GM19043 (cell line): Measurements from ENCODE around the gene ZNF524.

Source experiments
- ATAC-seq: cut with Tn5 transposase; IDR thresholded peaks from one replicate; pipeline ENCODE4 v1.9.1; 2021; ENCODE audit warnings: low read depth; ENCODE audit not compliant: unreplicated experiment

The ZNF524 gene

DNA sequence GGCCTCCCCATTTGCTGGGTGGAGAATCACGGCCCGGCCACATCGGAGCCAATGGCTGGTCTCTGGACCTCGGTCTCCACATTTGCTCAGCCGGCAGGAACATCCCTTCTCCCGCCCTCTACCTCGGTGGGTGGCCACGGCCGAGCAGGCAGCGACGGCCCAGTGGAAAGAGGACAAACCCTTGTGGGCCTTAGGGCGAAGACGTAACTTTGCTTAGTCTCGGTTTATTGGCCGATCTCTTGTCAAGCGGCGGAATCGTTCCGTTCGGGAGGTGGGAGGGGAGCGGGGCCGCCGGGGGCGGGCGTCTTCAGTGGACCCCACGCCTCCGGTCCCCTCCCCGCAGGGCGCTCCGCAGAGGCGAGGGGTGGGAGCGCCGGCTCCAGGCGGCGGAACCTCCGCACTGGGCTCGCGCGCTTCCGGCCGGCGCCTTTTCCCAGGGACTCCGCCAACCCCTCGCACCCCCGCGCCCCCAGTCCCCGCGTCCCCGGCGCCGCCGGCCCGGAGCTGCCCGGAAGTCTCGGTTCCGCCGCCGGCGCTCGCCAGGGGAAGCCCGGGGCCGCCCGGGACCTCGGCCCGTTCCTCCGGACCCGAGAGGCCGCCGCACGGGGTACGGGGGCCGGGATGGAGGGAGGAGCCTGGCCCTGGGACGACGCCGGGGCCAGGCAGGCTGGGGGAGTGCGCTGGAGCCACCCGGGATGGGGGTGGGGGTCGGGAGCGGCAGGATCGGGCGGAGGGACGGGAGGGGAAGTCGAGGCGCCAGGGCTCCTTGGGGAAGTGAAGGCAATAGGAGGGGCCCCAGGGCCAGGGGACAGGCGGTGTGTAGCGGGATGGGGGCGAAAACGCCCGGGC lies 40.7 kb downstream of the ZNF524 start, which contains the start of gene ZNF580:
ZNF580 (plus strand) TSS at position 426 of the 849 bp plus-strand sequence. CDS start 1,507 bp downstream, outside the sequence.
- no peak for ATAC-seq

DNA sequence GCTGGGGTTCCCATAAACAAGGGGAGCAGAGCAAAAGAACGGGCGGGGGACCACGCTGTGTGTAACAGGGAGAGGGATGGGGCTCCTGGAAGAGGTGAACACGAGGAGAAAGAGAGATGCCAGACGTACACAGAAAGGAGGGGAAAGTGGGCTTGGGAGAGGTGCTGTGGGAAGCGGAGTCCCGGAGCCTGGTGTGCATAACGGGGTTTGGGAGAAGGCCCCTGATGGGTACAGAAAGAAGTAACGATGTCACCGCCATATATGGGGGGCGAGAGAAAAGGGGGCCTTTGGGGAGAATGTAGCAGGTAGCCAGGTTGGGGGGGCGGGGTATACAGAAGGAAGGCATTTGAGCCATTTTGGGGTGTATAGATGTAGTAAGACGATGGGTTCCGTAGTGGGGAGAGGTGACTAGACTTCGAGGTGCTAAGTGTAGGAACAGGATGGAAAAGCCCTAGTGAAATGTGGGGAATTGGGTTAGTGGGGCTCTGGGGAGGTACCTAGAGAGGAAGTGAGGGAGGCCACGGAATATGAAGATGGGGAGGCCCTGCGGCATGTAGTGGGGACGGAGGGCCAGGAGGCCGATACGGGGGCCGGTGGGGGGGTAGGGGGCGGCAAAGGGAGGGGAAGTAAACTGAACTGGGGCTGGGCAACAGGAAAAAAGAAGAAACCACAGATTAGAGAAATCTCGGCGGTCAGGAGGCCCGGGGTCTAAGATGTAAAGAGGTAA lies 41.5 kb downstream of the ZNF524 start:
- ATAC-seq = no peak

DNA sequence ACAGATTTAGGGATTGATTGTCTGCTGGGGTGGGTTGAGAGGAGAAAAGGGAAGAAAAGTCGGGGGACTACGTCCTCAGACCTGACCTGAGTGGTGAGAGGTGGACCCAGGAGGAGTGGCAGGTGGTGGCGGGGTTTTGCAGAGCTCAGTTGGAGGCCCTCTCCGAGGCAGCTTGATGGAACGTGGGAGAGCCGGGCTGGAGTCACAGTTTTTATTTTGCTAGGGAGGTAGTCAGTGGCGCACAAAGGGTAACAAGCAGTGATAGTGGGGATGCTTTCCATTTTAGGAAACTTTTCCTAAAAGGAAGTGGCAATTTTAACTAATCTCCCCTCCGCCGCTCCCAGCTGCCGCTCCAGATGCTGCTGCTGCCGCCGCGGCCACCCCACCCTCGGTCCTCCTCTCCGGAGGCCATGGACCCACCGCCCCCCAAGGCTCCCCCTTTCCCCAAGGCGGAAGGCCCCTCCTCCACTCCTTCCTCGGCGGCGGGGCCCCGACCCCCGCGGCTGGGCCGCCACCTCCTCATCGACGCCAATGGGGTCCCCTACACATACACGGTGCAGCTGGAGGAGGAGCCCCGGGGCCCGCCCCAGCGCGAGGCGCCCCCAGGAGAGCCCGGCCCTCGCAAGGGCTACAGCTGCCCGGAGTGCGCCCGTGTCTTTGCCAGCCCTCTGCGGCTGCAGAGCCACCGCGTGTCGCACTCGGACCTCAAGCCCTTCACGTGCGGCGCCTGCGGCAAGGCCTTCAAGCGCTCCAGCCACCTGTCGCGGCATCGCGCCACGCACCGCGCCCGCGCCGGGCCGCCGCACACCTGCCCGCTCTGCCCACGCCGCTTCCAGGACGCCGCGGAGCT lies 42.3 kb downstream of the ZNF524 start:
- no peak for ATAC-seq

DNA sequence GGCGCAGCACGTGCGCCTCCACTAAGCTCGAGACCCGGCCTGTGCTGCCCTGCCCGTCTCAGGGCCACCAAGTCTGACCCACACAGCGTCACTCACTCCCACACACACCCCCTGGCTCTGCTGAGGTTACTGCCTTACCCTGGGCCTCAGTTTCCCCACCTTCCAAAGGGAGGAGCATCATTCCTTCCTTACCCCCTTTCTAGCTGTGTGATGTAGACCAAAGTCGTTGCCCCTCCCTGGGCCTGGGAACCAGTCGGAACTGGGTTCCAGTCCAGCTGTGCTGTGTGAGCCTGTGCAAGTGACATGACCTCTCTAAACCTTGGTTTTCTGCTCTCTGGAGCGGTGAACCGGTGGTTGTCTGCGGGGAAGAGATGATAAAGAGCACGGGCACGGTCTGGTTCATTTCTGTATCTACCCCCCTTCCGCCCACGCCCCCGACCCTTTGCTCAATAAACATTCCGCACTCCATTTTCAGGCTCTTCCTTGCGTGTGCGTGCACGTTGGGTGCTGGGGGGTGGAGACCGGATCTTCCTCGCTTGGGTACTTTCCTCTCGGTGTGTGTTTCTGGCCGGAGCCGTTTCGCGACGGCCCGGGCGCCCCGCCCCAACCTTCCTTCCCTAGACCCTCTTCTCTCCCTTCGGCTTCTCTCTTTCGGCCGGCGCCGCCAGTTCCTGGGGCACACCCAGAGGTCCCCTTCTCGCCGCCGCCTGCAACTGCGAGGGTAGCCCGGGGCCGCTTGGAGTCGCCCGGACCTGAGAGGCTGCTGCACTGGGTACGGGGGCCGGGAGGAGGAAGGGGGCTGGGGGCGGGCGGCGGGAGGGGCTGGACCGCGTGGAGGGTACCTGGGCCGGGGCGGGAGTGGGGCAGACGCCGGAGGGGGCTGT lies 43.2 kb downstream of the ZNF524 start, which contains the start of gene ZNF581:
ZNF581 (plus strand) TSS at position 647 of the 884 bp plus-strand sequence. CDS start 923 bp downstream, outside the sequence.
- ATAC-seq = no peak

DNA sequence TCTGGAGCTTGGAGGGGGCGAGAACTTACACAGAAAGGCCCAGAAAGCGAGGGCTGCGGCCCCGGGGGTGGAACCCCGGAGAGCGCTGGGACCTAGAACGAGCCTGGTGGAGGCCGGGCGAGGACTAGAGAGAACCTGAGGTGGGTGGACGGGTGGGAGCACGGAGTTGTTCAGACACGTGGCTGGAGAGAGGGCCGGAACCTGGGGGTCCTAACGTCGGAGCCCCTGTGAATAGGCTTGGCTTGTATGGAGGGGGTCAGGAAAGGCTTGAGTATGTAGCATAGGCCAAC lies 43.7 kb downstream of the ZNF524 start:
- ATAC-seq = no peak

DNA sequence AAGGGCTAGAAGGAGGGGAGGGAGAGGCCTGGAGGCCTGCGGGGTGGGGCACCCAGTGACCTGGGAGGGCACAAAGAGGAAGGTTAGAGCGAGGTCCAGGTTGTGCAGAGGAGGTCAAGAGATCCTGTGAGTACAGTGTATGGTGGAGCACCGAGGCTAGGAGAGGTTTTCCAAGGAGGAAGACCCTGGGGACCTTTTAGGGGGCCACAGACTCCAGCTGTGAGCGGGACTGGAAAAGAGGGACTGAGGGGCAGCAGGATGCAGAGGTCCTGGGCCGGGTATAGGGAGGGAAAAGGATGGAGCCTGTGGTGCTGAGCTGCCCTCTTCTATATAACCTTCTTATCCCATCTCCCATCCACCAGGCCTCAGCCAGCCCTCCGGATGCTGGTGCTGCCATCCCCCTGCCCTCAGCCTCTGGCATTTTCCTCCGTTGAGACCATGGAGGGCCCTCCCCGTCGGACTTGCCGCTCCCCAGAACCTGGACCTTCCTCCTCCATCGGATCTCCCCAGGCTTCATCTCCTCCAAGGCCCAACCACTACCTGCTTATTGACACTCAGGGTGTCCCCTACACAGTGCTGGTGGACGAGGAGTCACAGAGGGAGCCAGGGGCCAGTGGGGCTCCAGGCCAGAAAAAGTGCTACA lies 44.2 kb downstream of the ZNF524 start:
- ATAC-seq = no peak

DNA sequence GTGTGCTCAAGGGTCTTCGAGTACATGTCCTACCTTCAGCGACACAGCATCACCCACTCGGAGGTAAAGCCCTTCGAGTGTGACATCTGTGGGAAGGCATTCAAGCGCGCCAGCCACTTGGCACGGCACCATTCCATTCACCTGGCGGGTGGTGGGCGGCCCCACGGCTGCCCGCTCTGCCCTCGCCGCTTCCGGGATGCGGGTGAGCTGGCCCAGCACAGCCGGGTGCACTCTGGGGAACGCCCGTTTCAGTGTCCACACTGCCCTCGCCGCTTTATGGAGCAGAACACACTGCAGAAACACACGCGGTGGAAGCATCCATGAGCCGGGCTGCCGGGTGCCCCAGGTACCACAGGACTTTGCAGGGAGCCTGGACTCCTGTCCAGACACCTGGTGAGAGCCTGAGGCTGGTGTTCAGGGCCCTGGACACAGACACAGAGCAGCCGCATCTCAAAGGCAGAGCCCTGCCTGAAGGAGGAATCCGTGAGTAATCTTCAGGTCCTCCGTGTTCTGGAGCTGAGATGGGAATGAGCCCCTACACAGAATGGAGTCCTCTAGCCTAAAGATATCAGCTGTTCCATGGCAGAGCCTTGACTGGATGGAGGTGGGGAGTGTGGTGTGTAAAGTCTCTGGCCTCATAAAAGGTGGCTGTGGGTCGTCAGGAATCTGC lies 44.9 kb downstream of the ZNF524 start:
- ATAC-seq = no peak

DNA sequence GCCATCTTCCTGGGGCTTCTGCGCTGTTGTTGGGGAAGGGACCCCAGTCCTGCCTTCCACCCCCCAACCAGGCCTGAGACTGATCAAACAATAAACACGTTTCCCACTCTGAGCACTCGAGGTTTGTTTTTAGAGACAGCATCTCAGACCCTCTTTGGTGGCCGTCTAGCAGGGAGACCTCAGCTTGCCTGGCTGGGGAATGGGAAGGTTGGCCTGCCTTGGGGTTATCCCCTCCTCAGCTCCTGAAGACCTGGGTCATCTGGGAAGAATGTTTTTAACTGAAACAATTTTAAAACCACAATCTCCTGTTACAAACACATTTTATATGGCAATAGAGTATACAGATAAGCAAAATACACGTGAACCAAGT lies 45.4 kb downstream of the ZNF524 start:
- ATAC-seq = no peak

DNA sequence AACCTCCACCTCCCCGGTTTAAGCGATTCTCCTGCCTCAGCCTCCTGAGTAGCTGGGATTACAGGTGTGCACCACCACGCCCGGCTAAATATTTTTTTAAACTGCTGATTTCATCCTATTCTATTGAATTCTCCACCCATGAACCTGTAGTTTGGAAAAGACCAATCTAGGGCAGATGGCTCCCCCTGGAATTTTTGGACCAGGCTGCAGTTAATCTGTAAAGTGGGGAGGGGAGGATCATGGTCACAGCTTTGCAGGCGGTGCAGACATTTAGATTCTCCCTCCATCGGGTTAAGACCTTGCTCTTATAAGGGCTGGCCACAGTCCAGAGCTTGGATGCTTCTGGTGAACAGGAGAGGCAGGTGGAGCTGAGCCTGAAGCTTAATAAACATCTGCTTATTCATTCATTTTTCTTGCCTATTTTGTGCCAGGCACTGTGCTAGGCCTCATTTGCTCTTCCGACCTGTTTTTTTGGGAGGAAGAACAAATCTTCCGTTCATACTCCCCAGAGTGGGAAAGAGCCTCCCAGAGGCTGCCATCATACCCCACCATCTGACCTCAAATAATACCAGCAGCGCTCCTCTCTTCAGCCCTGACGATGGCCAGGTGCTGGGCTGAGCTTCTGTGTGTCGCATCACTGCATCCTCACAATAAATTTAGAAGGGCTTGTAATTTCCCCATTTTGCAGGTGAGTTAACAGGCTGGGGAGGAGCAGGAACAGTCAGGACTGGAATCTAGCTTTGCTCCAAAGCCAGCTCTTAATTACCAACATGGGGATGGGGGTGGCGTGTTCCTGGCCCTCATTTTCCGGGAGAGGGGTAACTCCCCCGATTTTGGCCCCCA lies 47.0 kb downstream of the ZNF524 start:
- no peak for ATAC-seq

DNA sequence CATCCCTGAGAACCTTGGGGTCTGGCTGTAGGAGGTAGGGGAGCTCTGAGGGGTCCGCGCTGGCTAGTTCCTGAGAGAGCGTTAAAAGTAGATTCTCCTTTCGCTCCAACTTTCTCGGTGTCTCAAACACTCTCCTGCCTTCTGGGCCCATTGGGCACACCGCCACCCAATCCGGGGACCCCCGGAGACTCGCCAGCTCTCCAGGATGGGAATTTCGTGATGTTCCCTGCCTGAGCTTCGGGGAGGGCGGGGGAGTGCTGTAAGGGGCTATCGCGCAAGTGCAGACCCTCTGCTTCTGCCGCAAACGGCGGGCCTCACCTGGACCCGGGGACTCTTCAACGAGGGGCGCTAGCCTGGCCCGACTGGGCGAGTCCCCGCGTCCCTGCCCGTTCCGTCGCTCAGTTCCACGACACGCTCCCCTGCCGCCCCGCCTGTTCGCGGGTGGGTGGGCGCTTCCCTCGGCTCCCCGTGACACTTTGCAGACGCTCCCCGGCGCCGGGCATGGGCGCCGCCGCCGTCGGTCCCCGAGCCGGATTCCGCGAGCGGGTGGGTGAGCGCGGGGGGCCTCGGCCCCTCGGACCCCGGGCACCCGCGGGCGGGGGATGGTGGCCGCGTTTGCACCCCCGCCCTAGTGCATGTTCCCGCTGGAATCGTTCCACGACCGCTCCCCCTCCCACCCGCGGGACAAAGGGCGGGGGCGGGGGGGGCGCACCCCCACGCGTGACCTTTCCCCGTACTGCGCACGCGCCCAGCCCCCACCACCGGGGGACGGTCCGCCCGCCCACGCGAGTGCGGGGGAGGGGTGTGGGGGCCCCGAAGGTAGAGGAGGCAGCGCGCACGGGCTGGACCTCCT lies 47.9 kb downstream of the ZNF524 start, which contains the start of gene CCDC106:
CCDC106 (plus strand) TSS at position 481 of the 853 bp plus-strand sequence. CDS start 835 bp downstream, outside the sequence.
- ATAC-seq = no peak

DNA sequence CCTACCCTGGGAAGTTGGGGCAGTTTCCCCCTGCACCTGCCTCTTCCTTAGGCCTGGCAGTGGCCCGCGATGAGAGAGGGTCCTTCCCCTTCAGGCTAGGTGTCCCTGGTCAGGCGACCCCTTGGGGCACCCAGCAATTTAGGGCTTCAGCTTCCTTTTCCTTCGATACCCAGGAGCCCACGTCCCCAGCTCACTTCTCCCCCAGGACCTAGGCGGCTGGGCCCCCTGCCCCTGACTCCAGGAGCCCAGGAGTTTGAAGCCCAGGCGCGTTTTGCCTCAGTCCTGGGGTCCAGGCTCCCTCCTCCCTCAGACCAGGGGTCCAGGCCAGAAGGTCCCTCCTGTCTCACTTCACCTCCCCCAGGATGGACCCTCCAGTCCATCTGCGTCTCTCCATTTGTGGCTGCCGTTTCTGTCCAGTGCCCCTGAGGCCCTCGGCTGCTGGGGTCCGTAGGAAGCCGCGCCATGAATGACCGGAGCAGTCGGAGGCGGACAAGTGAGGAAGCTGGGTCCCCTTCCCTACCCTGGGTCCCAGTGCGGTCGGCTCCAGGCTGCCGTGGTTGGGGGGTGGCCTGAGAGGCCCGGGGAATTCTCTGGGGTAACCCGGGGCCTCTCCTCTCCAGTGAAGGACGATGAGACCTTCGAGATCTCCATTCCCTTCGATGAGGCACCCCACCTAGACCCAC lies 48.6 kb downstream of the ZNF524 start:
- ATAC-seq = no peak

DNA sequence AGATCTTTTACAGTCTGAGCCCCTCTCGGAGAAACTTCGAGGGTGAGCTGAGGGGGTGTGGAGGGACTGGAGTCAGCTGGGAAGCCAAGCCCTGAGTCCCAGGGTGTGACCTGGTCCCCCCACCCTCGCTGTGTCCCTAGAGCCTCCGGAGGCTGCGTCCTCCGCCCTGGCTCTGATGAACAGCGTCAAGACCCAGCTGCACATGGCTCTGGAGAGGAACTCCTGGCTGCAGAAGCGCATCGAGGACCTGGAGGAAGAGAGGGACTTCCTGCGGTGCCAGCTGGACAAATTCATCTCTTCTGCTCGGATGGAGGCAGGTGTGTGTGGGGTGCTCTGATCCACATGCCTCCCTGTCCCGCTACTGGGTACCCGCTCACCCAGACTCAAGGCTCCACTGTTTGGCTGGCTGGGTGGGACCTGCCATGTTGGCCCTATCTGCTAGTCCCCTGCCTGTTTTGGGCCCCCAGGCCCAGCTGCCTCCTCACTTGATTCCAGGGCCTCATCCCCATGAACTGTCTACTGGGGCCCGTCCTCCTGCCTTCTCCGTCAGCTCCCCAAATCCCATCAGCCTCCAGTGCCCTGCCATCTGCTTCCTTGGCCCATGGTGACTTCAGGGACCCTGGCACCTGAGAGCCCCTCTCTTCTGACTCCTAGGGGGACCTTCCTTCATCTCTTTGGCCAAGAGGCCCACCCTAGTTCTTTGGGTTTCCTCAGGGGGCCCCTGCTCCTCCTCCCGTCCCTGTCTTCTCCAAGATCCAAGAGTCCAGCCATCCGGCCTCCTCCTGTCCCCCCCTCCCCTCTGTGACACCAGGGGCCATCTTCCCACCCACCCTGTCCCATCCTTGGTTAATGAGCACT lies 49.4 kb downstream of the ZNF524 start:
- ATAC-seq = no peak

DNA sequence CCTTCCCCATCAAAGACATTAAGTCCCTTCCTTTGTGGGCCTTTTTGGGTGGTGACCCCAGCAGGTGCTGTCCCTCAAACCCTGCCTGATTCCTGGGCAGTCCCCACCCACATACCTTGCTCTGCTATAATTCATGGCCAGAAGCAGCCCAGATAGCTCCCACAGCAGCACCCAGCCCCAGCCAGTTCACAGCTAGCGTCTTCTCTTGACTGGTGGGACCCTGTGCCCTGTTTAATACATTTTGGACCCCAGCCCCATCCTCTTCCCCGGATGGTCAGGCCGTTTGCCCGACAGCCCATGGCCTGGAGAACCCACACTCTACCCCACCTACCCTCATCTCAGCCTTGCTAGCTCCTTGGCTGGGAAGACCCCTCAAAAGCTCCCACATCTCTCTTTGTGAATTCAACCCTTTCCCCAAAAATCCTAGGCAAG lies 50.1 kb downstream of the ZNF524 start:
- no peak for ATAC-seq

DNA sequence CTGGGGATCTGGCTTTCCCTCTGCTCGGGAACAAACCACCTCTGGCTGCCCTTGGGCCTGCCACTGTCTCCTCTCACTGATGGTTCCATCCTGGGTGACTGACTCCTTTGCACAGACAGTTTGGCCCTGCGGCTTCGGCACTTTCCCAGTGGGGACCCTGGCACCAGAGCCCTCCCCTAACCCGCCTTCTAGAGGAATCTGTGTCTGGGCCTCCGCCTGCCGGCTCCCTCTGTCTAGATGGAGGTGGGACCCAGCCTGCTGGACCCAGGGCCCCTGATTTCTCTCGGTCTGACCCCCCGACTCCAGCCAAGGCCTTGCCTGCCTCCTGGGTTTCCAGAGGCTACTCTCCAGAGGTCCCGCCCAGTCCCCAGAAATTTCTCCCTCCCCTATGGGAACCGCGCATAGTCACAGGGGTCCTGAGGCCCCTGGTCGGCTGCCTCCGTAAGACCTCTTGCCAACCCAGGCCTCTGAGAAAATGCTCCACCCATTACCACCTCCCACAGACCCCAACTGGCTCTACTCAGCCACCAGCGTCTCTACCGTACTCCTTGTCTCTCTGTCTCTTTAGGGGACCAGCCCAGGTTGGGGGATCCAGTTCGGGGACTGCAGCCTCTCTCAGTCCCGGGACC lies 50.6 kb downstream of the ZNF524 start:
- ATAC-seq = no peak

DNA sequence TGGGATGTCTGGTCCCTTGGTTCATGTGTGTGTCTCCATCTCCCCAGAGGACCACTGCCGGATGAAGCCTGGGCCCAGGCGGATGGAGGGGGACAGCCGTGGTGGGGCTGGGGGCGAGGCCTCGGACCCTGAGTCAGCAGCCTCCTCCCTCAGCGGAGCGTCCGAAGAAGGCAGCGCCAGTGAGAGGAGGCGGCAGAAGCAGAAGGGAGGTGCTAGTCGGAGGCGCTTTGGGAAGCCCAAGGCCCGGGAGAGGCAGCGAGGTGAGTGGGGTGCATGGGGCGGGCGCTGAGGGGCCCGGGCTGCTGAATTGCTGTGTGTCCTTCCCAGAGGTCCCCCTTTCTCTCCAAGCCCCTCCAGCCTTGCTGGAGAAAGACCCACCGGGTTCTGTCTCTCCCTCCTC lies 51.1 kb downstream of the ZNF524 start:
- no peak for ATAC-seq
